HG03565 (cell line): ENCODE results near the gene MLLT10.
"Not testable (repeated sequence)": the region's sequence is repeated elsewhere in the genome, so short reads cannot be mapped to it uniquely, and the experiment has no call there.

Source experiments
- ATAC-seq: cut with Tn5 transposase; IDR thresholded peaks from one replicate; pipeline ENCODE4 v1.9.1; 2021; ENCODE audit warnings: mild to moderate bottlenecking, moderate library complexity; ENCODE audit not compliant: unreplicated experiment

MLLT10 gene

GRCh38 chr10:21628645-21629044 lies 94.6 kb downstream of the MLLT10 start:
- not testable (repeated sequence) for ATAC-seq

- no peak for ATAC-seq
These were observed 100.8 kb downstream of the MLLT10 start for GRCh38 chr10:21634599-21635365.

GRCh38 chr10:21637795-21638194 lies 103.8 kb downstream of the MLLT10 start:
- no peak for ATAC-seq

GRCh38 chr10:21638681-21639080 lies 104.6 kb downstream of the MLLT10 start:
- no peak for ATAC-seq

- no peak for ATAC-seq
These were observed 114.0 kb downstream of the MLLT10 start for GRCh38 chr10:21648040-21648439.

DNA sequence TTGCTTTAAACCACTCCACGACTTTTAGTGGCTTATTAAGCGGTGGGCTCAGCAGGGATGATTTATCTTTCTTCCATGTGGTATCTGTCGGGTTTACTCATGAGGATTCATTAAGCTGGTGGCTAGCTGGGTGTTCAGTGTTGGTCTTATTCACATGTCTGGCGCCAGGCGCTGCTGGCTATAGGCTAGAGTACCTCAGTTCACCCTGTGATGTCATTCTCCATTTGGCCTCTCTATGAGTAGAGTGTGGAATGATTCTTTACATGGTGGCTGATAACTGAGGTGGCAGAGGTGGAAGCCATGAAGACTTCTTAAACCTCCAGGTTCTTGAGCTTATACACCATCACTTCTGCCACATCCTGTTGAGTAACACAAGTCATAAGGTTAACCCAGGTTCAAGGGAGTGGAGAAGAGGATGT lies 115.4 kb downstream of the MLLT10 start:
- ATAC-seq: no peak

DNA sequence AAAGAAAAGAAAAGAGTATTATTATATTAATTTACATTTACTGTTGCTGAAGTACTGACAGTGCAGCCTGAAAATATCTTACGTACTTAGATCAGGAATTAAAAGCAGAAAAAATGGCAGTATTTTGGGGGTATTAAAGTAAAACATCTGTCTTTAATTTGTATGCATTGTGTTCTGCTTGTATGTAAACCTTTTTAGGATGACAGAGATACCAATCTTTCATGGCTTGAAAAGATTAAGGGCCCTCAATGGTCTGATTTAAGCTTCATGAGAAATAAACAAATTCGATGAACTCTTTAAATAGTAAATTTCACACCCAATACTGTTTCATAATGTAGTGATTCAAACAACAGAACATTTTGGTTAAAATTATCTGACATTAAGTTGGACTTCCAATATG lies 116.3 kb downstream of the MLLT10 start:
- ATAC-seq: no peak

- ATAC-seq: no peak
These were observed 121.2 kb downstream of the MLLT10 start for GRCh38 chr10:21655236-21655635.

DNA sequence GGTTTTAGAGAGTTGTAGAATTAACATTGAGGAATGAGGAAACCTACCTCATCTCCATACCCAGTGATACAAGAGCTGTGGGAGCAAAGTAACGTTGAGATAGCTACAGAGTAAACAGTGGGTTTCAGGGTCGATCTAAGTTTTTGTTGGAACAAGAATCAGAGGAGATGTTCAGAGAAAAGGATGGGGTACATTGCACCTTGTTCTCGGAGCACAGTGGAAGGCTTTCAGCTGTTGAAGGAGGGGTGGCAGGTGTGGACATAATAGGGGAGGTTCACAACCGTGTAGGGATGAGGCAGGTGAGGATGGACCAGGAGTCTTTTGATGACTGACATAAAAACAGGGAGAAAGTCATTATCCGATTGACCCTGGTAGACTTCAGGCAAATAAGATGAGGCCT lies 121.7 kb downstream of the MLLT10 start:
- ATAC-seq: no peak

- ATAC-seq: no peak
These were observed 127.1 kb downstream of the MLLT10 start for GRCh38 chr10:21661087-21661486.

DNA sequence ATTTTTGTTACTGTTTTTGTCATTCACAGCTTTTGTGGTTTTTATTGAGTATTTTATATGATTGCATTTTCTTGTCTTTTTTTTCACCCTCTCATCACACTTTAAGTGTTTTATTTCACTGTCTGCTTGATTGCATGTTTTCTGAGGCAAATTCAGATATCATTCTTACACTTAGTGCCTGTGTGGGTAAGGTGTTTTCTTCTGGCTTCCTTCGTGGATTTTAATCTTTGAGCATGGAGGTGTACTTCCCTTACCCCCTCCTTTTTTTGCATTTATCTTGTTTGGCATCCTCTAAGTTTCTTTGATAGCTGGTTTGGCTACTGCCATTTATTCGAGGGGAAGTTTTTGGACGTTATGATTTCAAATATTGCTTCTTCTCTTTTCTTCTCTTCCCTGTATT lies 127.9 kb downstream of the MLLT10 start:
- no peak for ATAC-seq

DNA sequence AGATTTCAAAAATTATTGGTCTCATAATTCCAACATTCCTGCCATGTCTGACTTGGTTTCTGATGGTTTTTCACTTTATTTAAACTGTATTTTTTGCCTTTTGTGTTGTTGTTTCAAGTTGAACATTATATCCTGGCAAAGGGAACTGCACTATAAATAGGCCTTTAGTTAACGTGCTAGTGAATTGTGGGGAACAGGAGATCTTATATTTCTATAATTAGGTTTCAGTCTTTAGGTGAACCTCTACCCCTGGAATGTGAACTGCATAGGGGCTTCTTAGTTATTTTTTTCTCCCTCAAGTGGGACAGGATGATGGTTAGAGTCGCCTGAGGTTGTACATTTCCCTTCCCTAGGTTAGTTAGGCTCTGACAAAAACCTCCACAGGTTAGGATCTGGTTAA lies 128.6 kb downstream of the MLLT10 start:
- no peak for ATAC-seq

DNA sequence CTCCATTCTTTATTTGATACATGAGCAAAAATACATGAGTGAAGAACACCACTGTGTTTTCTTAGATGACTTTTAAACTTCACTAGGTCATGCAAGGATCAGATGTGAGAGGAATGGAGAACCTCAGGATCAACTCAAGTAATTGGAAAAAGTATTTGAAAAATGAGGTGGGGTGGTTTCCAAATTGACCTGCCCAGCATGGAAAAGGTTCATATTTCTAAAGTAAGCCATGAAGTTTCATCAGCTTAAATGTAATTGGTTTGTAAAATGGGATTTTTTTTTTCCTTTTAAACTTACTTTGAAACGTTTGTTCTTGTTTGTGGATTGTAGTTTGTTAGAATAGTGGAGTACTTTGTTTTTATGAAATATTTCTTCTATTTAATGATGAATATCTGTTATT lies 134.8 kb downstream of the MLLT10 start:
- no peak for ATAC-seq

- no peak for ATAC-seq
These were observed 136.4 kb downstream of the MLLT10 start for GRCh38 chr10:21670391-21670790.

DNA sequence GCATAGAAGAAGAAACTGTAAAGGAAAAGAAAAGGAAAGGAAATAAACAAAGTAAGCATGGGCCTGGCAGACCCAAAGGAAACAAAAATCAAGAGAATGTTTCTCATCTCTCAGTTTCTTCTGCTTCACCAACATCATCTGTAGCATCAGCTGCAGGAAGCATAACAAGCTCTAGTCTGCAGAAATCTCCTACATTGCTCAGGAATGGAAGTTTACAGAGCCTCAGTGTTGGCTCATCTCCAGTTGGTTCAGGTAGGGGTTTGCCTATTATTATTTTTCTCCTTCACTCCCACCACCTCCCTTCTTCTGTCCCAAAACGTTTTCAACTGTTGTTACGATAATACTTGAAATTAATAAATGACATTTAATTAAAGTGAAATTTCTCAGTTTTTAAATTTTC lies 139.6 kb downstream of the MLLT10 start:
- no peak for ATAC-seq

- no peak for ATAC-seq
These were observed 141.2 kb downstream of the MLLT10 start for GRCh38 chr10:21675157-21675796.

GRCh38 chr10:21677551-21677950 lies 143.5 kb downstream of the MLLT10 start:
- ATAC-seq: no peak

DNA sequence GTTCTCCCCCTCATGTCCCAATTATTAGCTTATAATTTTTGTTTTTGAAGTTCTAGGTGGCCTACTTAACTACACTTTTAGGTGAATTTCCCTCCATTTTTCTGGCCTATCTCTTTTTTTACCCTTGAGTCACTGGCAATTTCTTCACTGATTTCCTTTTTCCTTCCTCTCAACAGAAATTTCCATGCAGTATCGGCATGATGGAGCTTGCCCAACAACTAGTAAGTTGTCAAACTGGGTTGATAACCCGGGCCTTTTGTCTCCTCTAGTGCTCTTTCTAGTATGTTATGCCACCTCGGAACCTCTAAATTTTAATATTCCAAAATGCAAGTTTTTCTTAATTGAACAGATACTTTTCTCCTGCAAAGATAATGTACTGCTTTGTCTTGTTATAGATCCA lies 147.1 kb downstream of the MLLT10 start:
- no peak for ATAC-seq

- no peak for ATAC-seq
These were observed 153.4 kb downstream of the MLLT10 start for GRCh38 chr10:21687266-21688008.

DNA sequence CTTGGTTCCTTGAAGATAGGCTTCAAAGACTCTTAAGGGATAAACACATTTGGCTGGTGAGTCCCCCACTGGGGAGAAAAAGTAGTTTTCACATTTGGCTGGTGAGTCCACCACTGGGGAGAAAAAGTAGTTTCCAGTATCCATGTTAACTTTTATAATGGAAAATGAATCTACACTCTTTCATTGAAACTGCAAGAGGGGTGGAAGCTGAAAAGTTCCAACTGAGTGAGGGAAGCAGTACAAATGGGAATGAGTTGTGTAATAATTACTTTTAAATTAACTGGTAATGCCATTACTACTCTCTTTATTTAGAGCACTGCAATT lies 153.9 kb downstream of the MLLT10 start:
- no peak for ATAC-seq

DNA sequence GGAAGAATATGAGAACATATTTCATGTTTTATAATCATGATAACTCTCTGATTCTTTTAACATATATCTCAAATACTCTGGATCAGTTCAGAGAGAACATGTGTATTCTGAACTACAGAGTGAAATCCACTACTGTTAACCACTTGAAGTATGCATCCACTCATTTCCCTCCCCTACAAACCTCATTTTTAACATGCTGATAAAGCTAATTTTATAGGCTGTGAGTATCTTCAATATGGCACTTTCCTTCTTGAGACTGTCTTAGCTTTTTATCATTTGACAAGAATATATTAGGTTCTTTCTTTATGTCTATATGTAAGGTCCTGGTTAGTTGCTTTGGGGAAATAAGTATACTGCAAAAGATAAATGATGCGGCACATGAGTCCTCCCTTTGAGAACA lies 154.8 kb downstream of the MLLT10 start:
- no peak for ATAC-seq

GRCh38 chr10:21689881-21690280 lies 155.8 kb downstream of the MLLT10 start:
- peak; percentile 53 for ATAC-seq
